HCT116 (cell line): ENCODE data around the gene CGAS. TPM values are rescaled to one million over a fixed set of nuclear protein-coding genes. Genes with fewer than 3 reads are reported as not detected.

ENCODE experiments used
- ATAC-seq: fragments of 200-7000 bp; cut with Tn5 transposase; 2 replicates; pipeline ENCODE4 v1.9.1; 2020; ENCODE audit warnings: mild to moderate bottlenecking, moderate library complexity
- BruUV-seq: library from RNA; stranded (reverse); fragments of 400-500 nt; replicated peaks from 2 replicates; lab custom pipeline; 2021; lab: Mats Ljungman, UMichigan
- CTCF ChIA-PET: fragments of 300-600 bp; sonication (Branson Sonifier 250); formaldehyde crosslinking; loops from one replicate; lab custom pipeline; 2021; ENCODE audit warnings: antibody characterized with exemption; lab: Charles Lee
- POLR2A ChIA-PET: fragments of 300-600, 350-600 bp; sonication (Branson Sonifier 250); formaldehyde crosslinking; loops from one replicate; lab custom pipeline; 2021; ENCODE audit warnings: antibody characterized with exemption; lab: Charles Lee
- RAD21 ChIA-PET, 2 experiments: fragments of 300-600 bp; sonication (Branson Sonifier 250); formaldehyde crosslinking; loops; one replicate each; lab custom pipeline; 2023; ENCODE audit warnings: low total read pairs in 2 of 2; ENCODE audit not compliant: uncharacterized antibody in 2 of 2, unreplicated experiment in 2 of 2, low non-redundant PET in 1 of 2; lab: Charles Lee
- DNase-seq: peaks from one replicate; pipeline ENCODE4 v3.0.0-alpha.2; 2010; ENCODE audit warnings: low read depth, low spot score
- H2AFZ ChIP-seq: fragments of 200-600 bp; shearing (Covaris generic), sonication (generic); 2 replicates; pipeline ENCODE4 v1.6.1; 2017; ENCODE audit warnings: low read depth, mixed run types, mixed read lengths, antibody characterized with exemption, low read length; ENCODE audit not compliant: poor library complexity, severe bottlenecking
- H3K27ac ChIP-seq: 2 replicates; pipeline ENCODE4 v1.5.1; 2012; ENCODE audit warnings: low read depth, low read length
- H3K27me3 ChIP-seq: fragments of 200-600 bp; sonication (generic); 2 replicates; pipeline ENCODE4 v1.6.1; 2016; ENCODE audit warnings: mixed run types, low read length, mixed read lengths; ENCODE audit not compliant: insufficient read depth
- H3K36me3 ChIP-seq, 2 experiments: fragments of 200-500 bp in 1 of 2; fragments of 200-600 bp in 1 of 2; sonication (Bioruptor generic) in 1 of 2; sonication (generic) in 1 of 2; 2 replicates each; pipeline versions ENCODE4 v1.5.1 to v1.6.1; 2014 to 2016; ENCODE audit warnings: low read length in 2 of 2, inconsistent platforms in 1 of 2, mixed read lengths in 1 of 2, mixed run types in 1 of 2; ENCODE audit not compliant: insufficient read depth in 2 of 2, control insufficient read depth in 1 of 2
- H3K4me1 ChIP-seq, 2 experiments: fragments of 200-600 bp in 1 of 2; sonication (generic) in 1 of 2; 2 replicates each; pipeline versions ENCODE4 v1.5.1 to v1.6.1; 2012 to 2017; ENCODE audit warnings: low read length in 2 of 2, inconsistent platforms in 1 of 2, mild to moderate bottlenecking in 1 of 2, mixed read lengths in 1 of 2, mixed run types in 1 of 2, moderate library complexity in 1 of 2; ENCODE audit not compliant: insufficient read depth in 2 of 2, control insufficient read depth in 1 of 2
- H3K4me2 ChIP-seq: fragments of 200-600 bp; sonication (generic); 2 replicates; pipeline ENCODE4 v1.6.1; 2017; ENCODE audit warnings: mixed run types, low read length, mixed read lengths
- H3K4me3 ChIP-seq, 2 experiments: fragments of 200-600 bp in 1 of 2; sonication (generic) in 1 of 2; replicated peaks in 1 of 2; 2 replicates each; pipeline ENCODE4 v1.5.1; 2011 to 2016; ENCODE audit warnings: low read length in 2 of 2, control low read depth in 1 of 2, low read depth in 1 of 2, mild to moderate bottlenecking in 1 of 2, mixed read lengths in 1 of 2, mixed run types in 1 of 2
- H3K79me2 ChIP-seq: fragments of 200-600 bp; sonication (generic); 2 replicates; pipeline ENCODE4 v1.6.1; 2017; ENCODE audit warnings: mild to moderate bottlenecking, mixed run types, low read length, moderate library complexity, mixed read lengths; ENCODE audit not compliant: insufficient read depth
- H3K9ac ChIP-seq: fragments of 200-600 bp; sonication (generic); 2 replicates; pipeline ENCODE4 v1.6.1; 2016; ENCODE audit warnings: low read length, mixed read lengths
- H3K9me2 ChIP-seq: fragments of 200-600 bp; sonication (generic), shearing (Covaris generic); 2 replicates; pipeline ENCODE4 v1.6.1; 2017; ENCODE audit warnings: mixed run types, mild to moderate bottlenecking, moderate library complexity; ENCODE audit not compliant: insufficient read depth
- H3K9me3 ChIP-seq, 2 experiments: fragments of 200-500 bp in 1 of 2; fragments of 200-600 bp in 1 of 2; sonication (Bioruptor generic) in 1 of 2; sonication (generic) in 1 of 2; 2 replicates each; pipeline ENCODE4 v1.6.1; 2014 to 2017; ENCODE audit warnings: low read length in 2 of 2, mixed read lengths in 2 of 2, inconsistent platforms in 1 of 2, low read depth in 1 of 2, mild to moderate bottlenecking in 1 of 2, mixed run types in 1 of 2, moderate library complexity in 1 of 2; ENCODE audit not compliant: control insufficient read depth in 1 of 2, insufficient read depth in 1 of 2
- H4K20me1 ChIP-seq: fragments of 200-600 bp; sonication (generic), shearing (Covaris generic); 2 replicates; pipeline ENCODE4 v1.6.1; 2017; ENCODE audit warnings: mixed run types, mild to moderate bottlenecking, moderate library complexity; ENCODE audit not compliant: insufficient read depth
- CBX3 ChIP-seq: IDR thresholded peaks from 2 replicates; pipeline ENCODE4 v1.6.1; 2012; ENCODE audit warnings: low read depth
- CTCF ChIP-seq, 3 experiments: fragments of 200-600 bp in 1 of 3; sonication (generic) in 1 of 3; IDR thresholded peaks in 2 of 3; conservative IDR thresholded peaks in 1 of 3; 2 replicates each; pipeline ENCODE4 v1.5.1; 2012 to 2017; ENCODE audit warnings: low read depth in 2 of 3, low read length in 2 of 3, antibody characterized with exemption in 1 of 3, borderline replicate concordance in 1 of 3, control low read depth in 1 of 3, mild to moderate bottlenecking in 1 of 3, mixed read lengths in 1 of 3, mixed run types in 1 of 3, moderate library complexity in 1 of 3; ENCODE audit not compliant: insufficient read depth in 1 of 3
- ELF1 ChIP-seq: IDR thresholded peaks from 2 replicates; pipeline ENCODE4 v1.6.1; 2012; ENCODE audit warnings: low read depth, borderline replicate concordance
- EZH2 ChIP-seq: fragments of 200-600 bp; sonication (generic); IDR thresholded peaks from 2 replicates; pipeline ENCODE4 v1.6.1; 2017; ENCODE audit warnings: antibody characterized with exemption, mixed run types
- EZH2phosphoT487 ChIP-seq: fragments of 200-600 bp; IDR thresholded peaks from 2 replicates; pipeline ENCODE4 v1.6.1; 2018; ENCODE audit warnings: antibody characterized with exemption, borderline replicate concordance
- JUND ChIP-seq: IDR thresholded peaks from 2 replicates; pipeline ENCODE4 v1.6.1; 2012
- POLR2A ChIP-seq: IDR thresholded peaks from 2 replicates; pipeline ENCODE4 v1.7.0; 2011; ENCODE audit warnings: borderline replicate concordance; ENCODE audit not compliant: insufficient read depth, insufficient read length; ENCODE audit errors: extremely low read depth
- POLR2AphosphoS5 ChIP-seq: IDR thresholded peaks from 2 replicates; pipeline ENCODE4 v1.6.1; 2011; ENCODE audit warnings: mild to moderate bottlenecking, low read depth, low read length, moderate library complexity
- RAD21 ChIP-seq: IDR thresholded peaks from 2 replicates; pipeline ENCODE4 v1.6.1; 2012; ENCODE audit warnings: low read depth, mild to moderate bottlenecking
- SIN3A ChIP-seq: IDR thresholded peaks from 2 replicates; pipeline ENCODE4 v1.6.1; 2012; ENCODE audit warnings: low read depth
- SRF ChIP-seq: IDR thresholded peaks from 2 replicates; pipeline ENCODE4 v1.6.1; 2012; ENCODE audit warnings: low read depth
- TCF7L2 ChIP-seq: IDR thresholded peaks from 2 replicates; pipeline ENCODE4 v1.7.0; 2011; ENCODE audit warnings: borderline replicate concordance, inconsistent platforms; ENCODE audit not compliant: insufficient read depth, insufficient read length; ENCODE audit errors: extremely low read depth
- YY1 ChIP-seq: IDR thresholded peaks from 2 replicates; pipeline ENCODE4 v1.6.1; 2011; ENCODE audit warnings: low read length, low read depth, moderate library complexity, mild to moderate bottlenecking; ENCODE audit not compliant: insufficient replicate concordance; ENCODE audit errors: extremely low read depth
- ZFX ChIP-seq: fragments of 450-650 bp; IDR thresholded peaks from 2 replicates; pipeline ENCODE4 v1.6.1; 2017
- ZNF274 ChIP-seq: fragments of 200-500 bp; sonication (Bioruptor generic); IDR thresholded peaks from 2 replicates; pipeline ENCODE4 v1.6.1; 2014; ENCODE audit warnings: mild to moderate bottlenecking, low read depth, low read length, inconsistent platforms
- intact Hi-C: fragments of 100-400 bp; cut with micrococcal nuclease; formaldehyde crosslinking; loops from 2 replicates; pipeline ENCODE4 v1.10.0; 2022
- total RNA-seq: library from RNA; stranded (reverse); gene quantifications from one replicate; pipeline ENCODE4 v1.2.1, GENCODE V29; 2021; ENCODE audit not compliant: unreplicated experiment
- TF ChIP-seq, protein P1 (sequence below): IDR thresholded peaks from 2 replicates; pipeline ENCODE4 v1.6.1; 2012; ENCODE audit warnings: low read depth
- TF ChIP-seq, protein P2 (sequence below): IDR thresholded peaks from 2 replicates; pipeline ENCODE4 v1.6.1; 2012

CGAS gene
- total RNA-seq, 1 experiment from 2014 or later = 0.27 TPM

- POLR2A ChIA-PET = no interaction called here
- no peak overlapping the region for H3K4me3 ChIP-seq
- H3K27me3 ChIP-seq = no peaks in the 10 kb centered on the region
- H3K79me2 ChIP-seq = no peaks in the 10 kb centered on the region
- no peak overlapping the region for H3K9ac ChIP-seq
- DNase-seq = no peak
- no peak overlapping the region for H3K27ac ChIP-seq
- CTCF ChIA-PET = no interaction called here
- H3K9me3 ChIP-seq = no peaks in the 10 kb centered on the region
- no peak overlapping the region for H2AFZ ChIP-seq
- no TSS peak for BruUV-seq
- no peaks in the 10 kb centered on the region for H4K20me1 ChIP-seq
- H3K36me3 ChIP-seq = no peaks in the 10 kb centered on the region
- H3K4me2 ChIP-seq = no peak overlapping the region
- no peaks in the 10 kb centered on the region for H3K9me2 ChIP-seq
- no peaks in the 10 kb centered on the region for H3K4me1 ChIP-seq
- ATAC-seq = no peak
- no peak for TF ChIP-seq EZH2
- TF ChIP-seq RAD21 = no peak
- TF ChIP-seq EZH2phosphoT487 = no peak
- no peak for TF ChIP-seq ZNF274
- TF ChIP-seq, protein P1, sequence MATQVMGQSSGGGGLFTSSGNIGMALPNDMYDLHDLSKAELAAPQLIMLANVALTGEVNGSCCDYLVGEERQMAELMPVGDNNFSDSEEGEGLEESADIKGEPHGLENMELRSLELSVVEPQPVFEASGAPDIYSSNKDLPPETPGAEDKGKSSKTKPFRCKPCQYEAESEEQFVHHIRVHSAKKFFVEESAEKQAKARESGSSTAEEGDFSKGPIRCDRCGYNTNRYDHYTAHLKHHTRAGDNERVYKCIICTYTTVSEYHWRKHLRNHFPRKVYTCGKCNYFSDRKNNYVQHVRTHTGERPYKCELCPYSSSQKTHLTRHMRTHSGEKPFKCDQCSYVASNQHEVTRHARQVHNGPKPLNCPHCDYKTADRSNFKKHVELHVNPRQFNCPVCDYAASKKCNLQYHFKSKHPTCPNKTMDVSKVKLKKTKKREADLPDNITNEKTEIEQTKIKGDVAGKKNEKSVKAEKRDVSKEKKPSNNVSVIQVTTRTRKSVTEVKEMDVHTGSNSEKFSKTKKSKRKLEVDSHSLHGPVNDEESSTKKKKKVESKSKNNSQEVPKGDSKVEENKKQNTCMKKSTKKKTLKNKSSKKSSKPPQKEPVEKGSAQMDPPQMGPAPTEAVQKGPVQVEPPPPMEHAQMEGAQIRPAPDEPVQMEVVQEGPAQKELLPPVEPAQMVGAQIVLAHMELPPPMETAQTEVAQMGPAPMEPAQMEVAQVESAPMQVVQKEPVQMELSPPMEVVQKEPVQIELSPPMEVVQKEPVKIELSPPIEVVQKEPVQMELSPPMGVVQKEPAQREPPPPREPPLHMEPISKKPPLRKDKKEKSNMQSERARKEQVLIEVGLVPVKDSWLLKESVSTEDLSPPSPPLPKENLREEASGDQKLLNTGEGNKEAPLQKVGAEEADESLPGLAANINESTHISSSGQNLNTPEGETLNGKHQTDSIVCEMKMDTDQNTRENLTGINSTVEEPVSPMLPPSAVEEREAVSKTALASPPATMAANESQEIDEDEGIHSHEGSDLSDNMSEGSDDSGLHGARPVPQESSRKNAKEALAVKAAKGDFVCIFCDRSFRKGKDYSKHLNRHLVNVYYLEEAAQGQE = no peak
- intact Hi-C loops = no loop called here
- RAD21 ChIA-PET = no interaction called here
Observed at GRCh38 chr6:73443555-73443954, 8.5 kb downstream of the CGAS start.

DNA sequence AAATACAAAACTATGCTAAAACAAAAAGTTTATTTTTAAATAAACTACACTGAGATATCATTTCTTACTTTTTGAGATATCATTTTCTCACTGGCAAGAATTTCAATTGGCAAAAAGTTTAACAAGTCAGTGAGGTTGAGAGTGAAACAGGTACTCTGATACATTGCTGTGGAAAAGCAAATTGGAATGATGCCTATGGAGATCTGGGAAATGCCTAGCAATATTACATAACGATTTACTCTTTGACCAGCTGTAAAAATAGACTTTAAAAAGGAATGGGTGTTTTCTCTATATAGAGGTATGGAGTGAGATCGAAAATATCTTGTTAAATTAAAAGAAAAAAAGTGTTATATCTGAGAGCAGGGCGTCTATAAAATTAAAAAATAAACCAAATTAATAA lies 16.9 kb downstream of the CGAS start:
- Histone ChIP-seq H3K9ac (no peak overlapping the region), H3K27ac (no peak overlapping the region), H3K4me1 (no peaks in the 10 kb centered on the region), H3K4me3 (no peak overlapping the region), H3K9me3 (no peaks in the 10 kb centered on the region), H3K36me3 (no peaks in the 10 kb centered on the region), H2AFZ (peak overlapping the region; percentile 16), H3K79me2 (no peaks in the 10 kb centered on the region; the same call in 1 of the 2 replicates), H3K27me3 (no peaks in the 10 kb centered on the region), H4K20me1 (no peaks in the 10 kb centered on the region), H3K9me2 (no peaks in the 10 kb centered on the region), H3K4me2 (no peak overlapping the region)
- no TSS peak for BruUV-seq
- ChIA-PET CTCF (no interaction called here), RAD21 (no interaction called here), POLR2A (no interaction called here)
- intact Hi-C loops = no loop called here
- DNase-seq = no peak
- no peak for ATAC-seq
- TF ChIP-seq CTCF (IDR thresholded peaks at IDR 0.05 in 2 of 3, conservative IDR thresholded peaks at IDR 0.05 in 1 of 3; ENCODE audit: borderline replicate concordance in 1 of 3, insufficient read depth in 1 of 3, low read depth in 2 of 3, low read length in 2 of 3) = no peak
- no peak for TF ChIP-seq EZH2phosphoT487
- no peak for TF ChIP-seq POLR2A
- no peak for TF ChIP-seq POLR2AphosphoS5
- no peak for TF ChIP-seq ZFX
- TF ChIP-seq YY1 = no peak
- no peak for TF ChIP-seq ZNF274
- TF ChIP-seq CBX3 = no peak
- TF ChIP-seq SRF = no peak
- TF ChIP-seq TCF7L2 = no peak
- no peak for TF ChIP-seq ELF1
- no peak for TF ChIP-seq JUND
- TF ChIP-seq SIN3A = no peak
- TF ChIP-seq, protein P2, sequence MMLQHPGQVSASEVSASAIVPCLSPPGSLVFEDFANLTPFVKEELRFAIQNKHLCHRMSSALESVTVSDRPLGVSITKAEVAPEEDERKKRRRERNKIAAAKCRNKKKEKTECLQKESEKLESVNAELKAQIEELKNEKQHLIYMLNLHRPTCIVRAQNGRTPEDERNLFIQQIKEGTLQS = no peak
